G401 (cell line): ENCODE measurements around the gene TDO2. TPM values are rescaled to one million over a fixed set of nuclear protein-coding genes. Genes with fewer than 3 reads are reported as not detected.

ENCODE experiments used
- total RNA-seq: library from RNA; depleted of rRNA; stranded (reverse); fragments of >200 nt; shearing (Covaris generic); gene quantifications from 2 replicates; pipeline ENCODE4 v1.2.3, GENCODE V29; 2014; rRNA removed

TDO2 gene
- total RNA-seq, 1 experiment from 2014 or later: 29.7 TPM

Other genes starting within 250 kb of the TDO2 start
- 25.7 and 29.0 TPM in 2 replicates for gene GUCY1A1, start 236.8 kb upstream of the TDO2 start, total RNA-seq
- gene GUCY1B1, start 144.7 kb upstream of the TDO2 start, total RNA-seq: 34.4 and 37.3 TPM in 2 replicates
- gene ASIC5, start 37.4 kb upstream of the TDO2 start, total RNA-seq: not detected in 2 replicates
- gene CTSO, start 50.2 kb downstream of the TDO2 start, total RNA-seq: 14.9 and 15.1 TPM in 2 replicates